ENCODE measurements around the gene GCNA.

- TF ChIP-seq CTCF (conservative IDR thresholded peaks at IDR 0.05; ENCODE audit: low read depth in 2 of 2) (no peak), EZH2phosphoT487 (IDR thresholded peaks at IDR 0.05; ENCODE audit: unreplicated experiment) (no peak), POLR2AphosphoS5 (IDR thresholded peaks at IDR 0.05; ENCODE audit: low read depth) (no peak), CREB1 (CRISPR knock-in tag; IDR thresholded peaks at IDR 0.05; ENCODE audit: low read depth) (no peak), EZH2 (IDR thresholded peaks at IDR 0.05; ENCODE audit: low read depth, unreplicated experiment) (no peak), NANOG (IDR thresholded peaks at IDR 0.05; ENCODE audit: borderline replicate concordance) (no peak), REST (IDR thresholded peaks at IDR 0.05; ENCODE audit: unreplicated experiment) (no peak), ETS1 (IDR thresholded peaks at IDR 0.05) (no peak)
Observed at GRCh38 chrX:71536285-71536684, 42.0 kb upstream of the GCNA start.

Measured in GM23338 (cell line).